Neural progenitor cell (in vitro differentiated cells): ENCODE results near the gene IQUB. TPM values are rescaled to one million over a fixed set of nuclear protein-coding genes. Genes with fewer than 3 reads are reported as not detected.
"Not testable (repeated sequence)": the region's sequence is repeated elsewhere in the genome, so short reads cannot be mapped to it uniquely, and the experiment has no call there.

ENCODE experiments used
- DNase-seq: peaks from one replicate; pipeline ENCODE4 v3.0.0-alpha.2; 2016; ENCODE audit warnings: low spot score
- H2AFZ ChIP-seq: fragments of 200-600 bp; sonication (generic); replicated peaks from 2 replicates; pipeline ENCODE4 v1.6.1; 2016; ENCODE audit warnings: antibody characterized with exemption
- H3F3A ChIP-seq: fragments of 200-600 bp; sonication (generic); 2 replicates; pipeline ENCODE4 v1.6.1; 2016; ENCODE audit warnings: antibody characterized with exemption, low read depth
- H3K27ac ChIP-seq: fragments of 200-600 bp; sonication (generic); 2 replicates; pipeline ENCODE4 v1.5.1; 2016; ENCODE audit warnings: mild to moderate bottlenecking
- H3K27me3 ChIP-seq: fragments of 200-600 bp; sonication (generic); 2 replicates; pipeline ENCODE4 v1.6.1; 2016; ENCODE audit warnings: mild to moderate bottlenecking, moderate library complexity
- H3K36me3 ChIP-seq: fragments of 200-600 bp; sonication (generic); 2 replicates; pipeline ENCODE4 v1.5.1; 2016
- H3K4me1 ChIP-seq: fragments of 200-600 bp; sonication (generic); 2 replicates; pipeline ENCODE4 v1.6.1; 2016; ENCODE audit warnings: mixed run types
- H3K4me2 ChIP-seq: fragments of 200-600 bp; sonication (generic); 2 replicates; pipeline ENCODE4 v1.6.1; 2016
- H3K4me3 ChIP-seq: fragments of 200-600 bp; sonication (generic); 2 replicates; pipeline ENCODE4 v1.5.1; 2016
- H3K79me2 ChIP-seq: fragments of 200-600 bp; sonication (generic); 2 replicates; pipeline ENCODE4 v1.6.1; 2016; ENCODE audit warnings: low read depth
- H3K9ac ChIP-seq: fragments of 200-600 bp; sonication (generic); 2 replicates; pipeline ENCODE4 v1.6.1; 2016
- H3K9me3 ChIP-seq: fragments of 200-600 bp; sonication (generic); 2 replicates; pipeline ENCODE4 v1.5.1; 2016; ENCODE audit warnings: low read depth
- H4K20me1 ChIP-seq: fragments of 200-600 bp; sonication (generic); 2 replicates; pipeline ENCODE4 v1.6.1; 2016; ENCODE audit warnings: low read depth
- H3K27ac Mint-ChIP-seq: 3 replicates; pipeline ENCODE4 v1.8.0; 2021; ENCODE audit warnings: mixed read lengths
- H3K27me3 Mint-ChIP-seq: 2 replicates; pipeline ENCODE4 v1.8.0; 2022; ENCODE audit warnings: low read depth, mild to moderate bottlenecking, inconsistent platforms, moderate library complexity, mixed read lengths; ENCODE audit not compliant: insufficient read depth
- H3K36me3 Mint-ChIP-seq: 3 replicates; pipeline ENCODE4 v1.8.0; 2021; ENCODE audit warnings: mixed read lengths
- H3K4me1 Mint-ChIP-seq: 3 replicates; pipeline ENCODE4 v1.8.0; 2021; ENCODE audit warnings: mixed read lengths
- H3K4me3 Mint-ChIP-seq: 3 replicates; pipeline ENCODE4 v1.8.0; 2021; ENCODE audit warnings: mild to moderate bottlenecking, moderate library complexity, mixed read lengths
- H3K9me3 Mint-ChIP-seq: 3 replicates; pipeline ENCODE4 v1.8.0; 2020; ENCODE audit warnings: mixed read lengths
- EZH2 ChIP-seq: fragments of 200-600 bp; sonication (generic); IDR thresholded peaks from 2 replicates; pipeline ENCODE4 v1.6.1; 2017; ENCODE audit warnings: antibody characterized with exemption, mild to moderate bottlenecking, moderate library complexity
- EZH2phosphoT487 ChIP-seq: fragments of 200-600 bp; sonication (generic); IDR thresholded peaks from 2 replicates; pipeline ENCODE4 v1.6.1; 2017; ENCODE audit warnings: antibody characterized with exemption
- small RNA-seq: library from RNA; depleted of rRNA; stranded (forward); fragments of <200 nt; gene quantifications from one replicate; pipeline ENCODE3, GENCODE V24; 2015
- total RNA-seq: library from RNA; depleted of rRNA; stranded (reverse); fragments of >200 nt; gene quantifications from 2 replicates; pipeline ENCODE4 v1.2.3, GENCODE V29; 2015; ENCODE audit warnings: low replicate concordance
- TF ChIP-seq, protein P1 (sequence below): fragments of 200-600 bp; sonication (generic); IDR thresholded peaks from 2 replicates; pipeline ENCODE4 v1.5.1; 2017; ENCODE audit warnings: antibody characterized with exemption, mild to moderate bottlenecking

Gene IQUB
- total RNA-seq, 1 donor from 2014 or later, result 0.58 TPM

DNA sequence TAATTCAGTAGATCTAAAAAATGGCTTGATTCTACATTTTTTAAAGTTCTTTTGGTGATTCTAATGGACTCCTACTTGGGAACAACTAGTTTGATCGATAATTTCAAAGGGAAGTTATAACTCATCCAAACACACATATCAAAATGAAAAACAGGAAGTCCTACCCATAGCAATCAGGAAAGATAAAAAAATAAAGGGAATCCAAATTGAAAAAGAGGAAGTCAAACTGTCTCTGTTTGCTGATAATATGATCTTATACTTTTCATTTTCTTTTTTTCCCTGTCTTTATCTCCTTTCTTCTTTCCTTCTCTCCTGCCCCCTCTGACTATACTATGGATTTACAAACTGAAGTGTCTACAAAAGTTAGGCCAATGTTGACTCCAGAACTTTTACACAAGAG, 118.8 kb downstream of the IQUB start:
- Mint-ChIP-seq H3K36me3 (no peaks in the 10 kb centered on the region), H3K27ac (no peak overlapping the region), H3K27me3 (no peaks in the 10 kb centered on the region), H3K4me3 (no peak overlapping the region), H3K4me1 (no peaks in the 10 kb centered on the region), H3K9me3 (peaks cover 17% of the 10 kb centered on the region)
- H3K27me3 ChIP-seq, result no peaks in the 10 kb centered on the region
- no peak overlapping the region for H3K27ac ChIP-seq
- no peaks in the 10 kb centered on the region for H3F3A ChIP-seq
- no peaks in the 10 kb centered on the region for H3K36me3 ChIP-seq
- H3K79me2 ChIP-seq, result no peaks in the 10 kb centered on the region
- no peaks in the 10 kb centered on the region for H3K4me1 ChIP-seq
- no peak overlapping the region for H3K9ac ChIP-seq
- TF ChIP-seq EZH2phosphoT487 (no peak), EZH2 (no peak)
- TF ChIP-seq, protein P1, sequence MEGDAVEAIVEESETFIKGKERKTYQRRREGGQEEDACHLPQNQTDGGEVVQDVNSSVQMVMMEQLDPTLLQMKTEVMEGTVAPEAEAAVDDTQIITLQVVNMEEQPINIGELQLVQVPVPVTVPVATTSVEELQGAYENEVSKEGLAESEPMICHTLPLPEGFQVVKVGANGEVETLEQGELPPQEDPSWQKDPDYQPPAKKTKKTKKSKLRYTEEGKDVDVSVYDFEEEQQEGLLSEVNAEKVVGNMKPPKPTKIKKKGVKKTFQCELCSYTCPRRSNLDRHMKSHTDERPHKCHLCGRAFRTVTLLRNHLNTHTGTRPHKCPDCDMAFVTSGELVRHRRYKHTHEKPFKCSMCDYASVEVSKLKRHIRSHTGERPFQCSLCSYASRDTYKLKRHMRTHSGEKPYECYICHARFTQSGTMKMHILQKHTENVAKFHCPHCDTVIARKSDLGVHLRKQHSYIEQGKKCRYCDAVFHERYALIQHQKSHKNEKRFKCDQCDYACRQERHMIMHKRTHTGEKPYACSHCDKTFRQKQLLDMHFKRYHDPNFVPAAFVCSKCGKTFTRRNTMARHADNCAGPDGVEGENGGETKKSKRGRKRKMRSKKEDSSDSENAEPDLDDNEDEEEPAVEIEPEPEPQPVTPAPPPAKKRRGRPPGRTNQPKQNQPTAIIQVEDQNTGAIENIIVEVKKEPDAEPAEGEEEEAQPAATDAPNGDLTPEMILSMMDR, result no peak
- no peaks in the 10 kb centered on the region for H4K20me1 ChIP-seq
- H2AFZ ChIP-seq, result no peak overlapping the region
- no peak for DNase-seq
- H3K4me2 ChIP-seq, result no peak overlapping the region
- H3K4me3 ChIP-seq, result no peak overlapping the region
- no peaks in the 10 kb centered on the region for H3K9me3 ChIP-seq

DNA sequence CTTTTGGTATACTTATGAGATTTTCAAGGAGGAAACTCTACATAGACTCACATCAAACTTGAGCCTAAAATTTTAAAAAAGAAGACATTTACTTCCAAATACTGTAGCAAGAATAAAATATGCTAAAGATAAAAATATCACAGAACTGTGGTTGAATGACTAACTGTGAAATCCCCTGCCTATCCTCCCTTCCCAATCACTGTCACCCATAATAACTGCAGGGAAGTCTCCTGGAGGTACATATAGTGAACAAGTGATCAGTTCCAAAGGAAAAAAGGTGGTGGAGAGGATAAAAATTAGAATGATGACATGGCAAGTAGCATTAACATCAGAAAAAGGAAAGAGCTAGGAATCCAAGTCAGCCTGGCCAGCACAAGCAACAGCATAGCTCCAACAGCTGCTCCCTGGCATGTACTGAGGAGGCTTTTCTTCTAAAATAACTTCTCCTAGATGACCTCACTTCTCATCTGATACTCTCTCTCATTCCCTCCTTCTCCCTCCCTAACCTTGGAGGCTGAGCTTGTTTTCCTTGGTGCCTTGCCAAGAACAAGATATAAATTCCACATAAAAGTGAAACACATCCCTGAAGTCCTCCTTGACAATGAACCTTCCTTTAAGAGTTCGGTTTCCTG, 124.0 kb downstream of the IQUB start:
- no peak overlapping the region for H3K4me3 ChIP-seq
- no peaks in the 10 kb centered on the region for H3K27me3 ChIP-seq
- Mint-ChIP-seq H3K4me1 (no peaks in the 10 kb centered on the region), H3K27me3 (peaks cover 2% of the 10 kb centered on the region), H3K36me3 (no peaks in the 10 kb centered on the region), H3K4me3 (no peak overlapping the region), H3K27ac (no peak overlapping the region), H3K9me3 (no peaks in the 10 kb centered on the region)
- no peaks in the 10 kb centered on the region for H3K4me1 ChIP-seq
- no peak for DNase-seq
- no peaks in the 10 kb centered on the region for H4K20me1 ChIP-seq
- TF ChIP-seq EZH2 (no peak), EZH2phosphoT487 (no peak)
- TF ChIP-seq, protein P1, result no peak
- no peak overlapping the region for H3K27ac ChIP-seq
- no peak overlapping the region for H2AFZ ChIP-seq
- H3K9ac ChIP-seq, result no peak overlapping the region
- no peaks in the 10 kb centered on the region for H3K36me3 ChIP-seq
- no peak overlapping the region for H3K4me2 ChIP-seq
- H3K9me3 ChIP-seq, result no peaks in the 10 kb centered on the region
- no peaks in the 10 kb centered on the region for H3K79me2 ChIP-seq
- H3F3A ChIP-seq, result no peaks in the 10 kb centered on the region

DNA sequence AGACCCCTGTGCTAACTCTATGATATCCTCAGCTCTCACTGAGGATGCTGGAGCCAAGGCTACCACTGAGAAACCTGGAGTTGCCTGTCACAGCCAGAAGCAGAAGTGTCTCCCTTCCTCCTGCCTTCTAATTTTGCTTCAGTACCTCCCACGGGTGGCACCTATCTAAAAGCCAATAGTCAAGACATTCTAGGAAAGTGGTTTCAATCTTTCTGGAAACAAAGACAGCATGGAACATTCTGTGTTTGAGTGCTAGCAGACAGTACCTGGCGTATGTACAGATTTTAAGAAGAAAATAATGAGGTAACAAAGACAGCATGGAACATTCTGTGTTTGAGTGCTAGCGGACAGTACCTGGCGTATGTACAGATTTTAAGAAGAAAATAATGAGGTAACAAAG, 126.4 kb downstream of the IQUB start:
- H3K4me2 ChIP-seq, H3K4me1 Mint-ChIP-seq, H3K27me3 Mint-ChIP-seq, H3K79me2 ChIP-seq, H3K4me1 ChIP-seq, H3K27me3 ChIP-seq, H2AFZ ChIP-seq, H3K4me3 Mint-ChIP-seq, H3F3A ChIP-seq, H3K36me3 ChIP-seq, H3K27ac ChIP-seq, H3K27ac Mint-ChIP-seq, H3K9ac ChIP-seq, DNase-seq, H3K36me3 Mint-ChIP-seq, H3K9me3 ChIP-seq, H3K9me3 Mint-ChIP-seq, H4K20me1 ChIP-seq, H3K4me3 ChIP-seq: not testable (repeated sequence)

Small RNA genes lying within 50 kb of the gene (small RNA-seq; reads per million reads assigned to genes)
- gene RNU6-296P, result not detected

Other genes starting within 250 kb of the IQUB start
- gene NDUFA5, start 23.2 kb upstream of the IQUB start, total RNA-seq, result 62.8 and 118 TPM in 2 replicates
- not detected in 2 replicates for gene ASB15, start 67.2 kb upstream of the IQUB start, total RNA-seq
- gene LMOD2, start 121.3 kb upstream of the IQUB start, total RNA-seq, result not detected in 2 replicates
- gene WASL, start 214.4 kb upstream of the IQUB start, total RNA-seq, result 21.4 and 30.4 TPM in 2 replicates